Measurements from ENCODE around the gene ARHGAP25. TPM values are rescaled to one million over a fixed set of nuclear protein-coding genes. Genes with fewer than 3 reads are reported as not detected.

Gene ARHGAP25
- total and polyA plus RNA-seq, 4 experiments from 2014 or later = 37.1 to 163 (median 144) TPM

GRCh38 chr2:68833162-68833561 is 98.6 kb downstream of the ARHGAP25 start:
- peaks cover 67% of the 10 kb centered on the region for H3K4me1 ChIP-seq (ENCODE audit: insufficient read depth, low read length)
- H3K27ac Mint-ChIP-seq = peak overlapping the region in 2 of 7 donors; percentile 86 to 93
- intact Hi-C loops (cut with micrococcal nuclease) = no loop called here
- peak overlapping the region in 1 of 8 donors; percentile 72 for H3K4me3 Mint-ChIP-seq
- ChIA-PET CTCF (ENCODE audit: partially characterized antibody) (interaction anchor here (0.6 to 9.0 kb wide), 6 partner anchors 9 to 124 kb away, joined by 3 to 199 read pairs (median 3); no protein-coding TSS in a partner anchor), POLR2A (ENCODE audit: partially characterized antibody) (interaction anchor here (1.2 to 4.4 kb wide), 4 partner anchors 65 to 89 kb away, joined by 3 to 13 read pairs (median 5); no protein-coding TSS in a partner anchor)
- H3K36me3 ChIP-seq (ENCODE audit: insufficient read depth, low read length) = no peaks in the 10 kb centered on the region
- no peak for DNase-seq
- H3K27ac ChIP-seq (ENCODE audit: low read depth, low read length) = no peak overlapping the region
- no peaks in the 10 kb centered on the region for H3K9me3 Mint-ChIP-seq
- H3K9me3 ChIP-seq (ENCODE audit: control insufficient read depth in 1 of 2, low read length in 2 of 2) = no peaks in the 10 kb centered on the region
- peaks cover 0 to 9% of the 10 kb centered on the region in 2 donors for H3K36me3 Mint-ChIP-seq
- H3K4me3 ChIP-seq (ENCODE audit: low read length in 2 of 2) = no peak overlapping the region
- H3K27me3 ChIP-seq (ENCODE audit: insufficient read depth, low read length) = no peaks in the 10 kb centered on the region
- peaks cover 57 to 79% (median 68%) of the 10 kb centered on the region in 4 donors for H3K4me1 Mint-ChIP-seq
- H3K27me3 Mint-ChIP-seq = no peaks in the 10 kb centered on the region

DNA sequence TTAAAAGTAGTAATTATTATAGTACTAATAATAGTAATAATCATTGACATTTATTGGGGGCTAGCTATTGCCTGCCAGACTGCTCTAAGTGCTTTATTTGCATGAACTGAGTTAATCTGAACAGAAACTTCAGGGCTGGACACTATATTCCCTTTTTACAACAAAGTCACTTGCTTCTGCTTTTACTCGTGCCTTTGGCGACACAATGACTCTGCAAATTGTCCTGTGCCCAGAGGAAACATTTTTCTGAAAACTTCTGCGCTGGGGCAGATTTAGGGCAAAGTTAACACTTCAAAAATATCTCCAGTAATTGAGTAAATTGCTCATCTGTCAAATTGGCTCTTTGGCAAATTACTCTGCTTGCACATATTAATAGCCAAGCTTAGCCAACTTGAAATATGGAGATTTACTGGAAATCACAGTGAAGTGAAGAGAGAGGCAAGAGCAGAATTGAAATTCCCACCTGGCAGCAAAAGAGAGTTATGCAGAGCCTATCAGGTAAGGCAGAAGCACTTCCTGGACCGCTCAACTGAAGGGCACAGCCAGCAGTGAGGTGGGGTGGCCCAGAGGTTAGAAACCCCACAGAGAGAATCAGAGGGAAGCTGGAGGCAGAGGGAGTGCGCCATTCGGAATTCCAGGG is 100.2 kb downstream of the ARHGAP25 start:
- POLR2A ChIA-PET (ENCODE audit: partially characterized antibody) = interaction anchor here (0.6 to 4.2 kb wide), 7 partner anchors 69 to 368 kb away, joined by 3 to 21 read pairs (median 4); partner anchors contain the start of genes APLF and FBXO48
- Histone ChIP-seq H3K4me1 (ENCODE audit: insufficient read depth, low read length) (peaks cover 50% of the 10 kb centered on the region), H3K36me3 (ENCODE audit: insufficient read depth, low read length) (no peaks in the 10 kb centered on the region), H3K4me3 (ENCODE audit: low read length in 2 of 2) (no peak overlapping the region), H3K9me3 (ENCODE audit: control insufficient read depth in 1 of 2, low read length in 2 of 2) (no peaks in the 10 kb centered on the region), H3K27me3 (ENCODE audit: insufficient read depth, low read length) (no peaks in the 10 kb centered on the region), H3K27ac (ENCODE audit: low read depth, low read length) (no peak overlapping the region)
- DNase-seq = no peak
- Mint-ChIP-seq H3K4me1 (peaks cover 40 to 69% (median 52%) of the 10 kb centered on the region in 4 donors), H3K9me3 (no peaks in the 10 kb centered on the region), H3K4me3 (no peak overlapping the region), H3K27me3 (no peaks in the 10 kb centered on the region), H3K27ac (no peak overlapping the region), H3K36me3 (no peaks in the 10 kb centered on the region)
- CTCF ChIA-PET (ENCODE audit: partially characterized antibody) = interaction anchor here (0.7 to 9.0 kb wide), 16 partner anchors 10 to 371 kb away, joined by 3 to 199 read pairs (median 7); no protein-coding TSS in a partner anchor
- intact Hi-C loops (cut with micrococcal nuclease) = no loop called here

GRCh38 chr2:68835621-68836020 is 101.0 kb downstream of the ARHGAP25 start:
- H3K36me3 ChIP-seq (ENCODE audit: insufficient read depth, low read length) = no peaks in the 10 kb centered on the region
- POLR2A ChIA-PET (ENCODE audit: partially characterized antibody) = interaction anchor here (0.6 to 4.2 kb wide), 8 partner anchors 69 to 369 kb away, joined by 3 to 21 read pairs (median 4); partner anchors contain the start of genes APLF and FBXO48
- no peaks in the 10 kb centered on the region for H3K9me3 ChIP-seq (ENCODE audit: control insufficient read depth in 1 of 2, low read length in 2 of 2)
- H3K27me3 Mint-ChIP-seq = no peaks in the 10 kb centered on the region
- H3K4me3 ChIP-seq (ENCODE audit: low read length in 2 of 2) = no peak overlapping the region
- no peaks in the 10 kb centered on the region for H3K36me3 Mint-ChIP-seq
- peak overlapping the region in 1 of 7 donors; percentile 4 for H3K27ac Mint-ChIP-seq
- H3K4me3 Mint-ChIP-seq = no peak overlapping the region
- peaks cover 43% of the 10 kb centered on the region for H3K4me1 ChIP-seq (ENCODE audit: insufficient read depth, low read length)
- H3K9me3 Mint-ChIP-seq = no peaks in the 10 kb centered on the region
- H3K27ac ChIP-seq (ENCODE audit: low read depth, low read length) = no peak overlapping the region
- peaks cover 33 to 61% (median 46%) of the 10 kb centered on the region in 4 donors for H3K4me1 Mint-ChIP-seq
- CTCF ChIA-PET (ENCODE audit: partially characterized antibody) = interaction anchor here (0.9 to 9.0 kb wide), 24 partner anchors 9 to 372 kb away, joined by 3 to 199 read pairs (median 7); partner anchors contain the start of gene ARHGAP25
- intact Hi-C loops (cut with micrococcal nuclease) = no loop called here
- no peak for DNase-seq
- H3K27me3 ChIP-seq (ENCODE audit: insufficient read depth, low read length) = no peaks in the 10 kb centered on the region

DNA sequence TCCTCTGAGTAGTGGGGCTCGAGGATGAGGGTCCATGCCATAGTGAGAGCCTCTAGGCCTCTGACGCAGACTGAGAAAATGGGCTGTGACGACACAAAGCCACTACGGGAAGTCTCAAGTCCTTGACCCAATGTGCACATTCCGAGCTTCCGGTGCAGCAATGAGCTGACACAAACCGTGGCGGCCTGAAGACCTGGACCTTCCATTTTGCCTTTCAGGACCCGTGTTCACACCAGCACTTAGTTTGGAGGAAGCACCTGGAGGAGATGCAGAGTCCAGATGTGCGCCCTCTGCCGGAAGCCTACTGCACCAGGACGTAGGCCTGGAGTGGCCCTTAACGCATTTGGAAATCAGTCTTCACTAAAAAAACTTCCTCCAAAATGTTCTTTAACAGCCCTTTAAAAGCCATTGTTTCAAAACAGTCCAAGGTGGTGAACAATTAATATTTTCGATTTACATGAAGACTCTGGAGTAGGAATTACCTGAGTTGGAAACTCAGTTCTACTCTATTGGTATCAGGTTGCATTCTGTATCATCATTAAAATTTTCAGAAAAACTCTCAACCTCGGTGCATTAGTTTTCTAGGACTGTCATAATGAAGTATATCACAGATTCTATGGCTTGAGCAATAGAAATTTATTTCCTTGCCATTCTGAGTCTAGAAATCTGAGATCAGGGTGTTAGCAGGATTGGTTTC is 102.7 kb downstream of the ARHGAP25 start:
- H3K9me3 Mint-ChIP-seq = no peaks in the 10 kb centered on the region
- H3K4me3 Mint-ChIP-seq = peak overlapping the region in 2 of 8 donors; percentile 24 to 38
- H3K36me3 Mint-ChIP-seq = no peaks in the 10 kb centered on the region
- intact Hi-C loops (cut with micrococcal nuclease) = loop anchor here (1.0 kb wide), 3 partner anchors 86 to 374 kb away; no protein-coding TSS in a partner anchor
- no peaks in the 10 kb centered on the region for H3K27me3 Mint-ChIP-seq
- Histone ChIP-seq H3K36me3 (ENCODE audit: insufficient read depth, low read length) (no peaks in the 10 kb centered on the region), H3K27me3 (ENCODE audit: insufficient read depth, low read length) (no peaks in the 10 kb centered on the region), H3K27ac (ENCODE audit: low read depth, low read length) (no peak overlapping the region), H3K4me3 (ENCODE audit: low read length in 2 of 2) (no peak overlapping the region), H3K4me1 (ENCODE audit: insufficient read depth, low read length) (peaks cover 26% of the 10 kb centered on the region), H3K9me3 (ENCODE audit: control insufficient read depth in 1 of 2, low read length in 2 of 2) (no peaks in the 10 kb centered on the region)
- peak overlapping the region in 3 of 7 donors; percentile 47 to 66 (median 60) for H3K27ac Mint-ChIP-seq
- ChIA-PET CTCF (ENCODE audit: partially characterized antibody) (interaction anchor here (0.8 to 9.0 kb wide), 36 partner anchors 8 to 374 kb away, joined by 3 to 199 read pairs (median 6); partner anchors contain the start of gene ARHGAP25), POLR2A (ENCODE audit: partially characterized antibody) (interaction anchor here (0.5 to 4.2 kb wide), 7 partner anchors 25 to 100 kb away, joined by 3 to 21 read pairs (median 5); no protein-coding TSS in a partner anchor)
- peaks cover 19 to 44% (median 31%) of the 10 kb centered on the region in 4 donors for H3K4me1 Mint-ChIP-seq
- peak; percentile 50 to 62 (median 54) for DNase-seq

DNA sequence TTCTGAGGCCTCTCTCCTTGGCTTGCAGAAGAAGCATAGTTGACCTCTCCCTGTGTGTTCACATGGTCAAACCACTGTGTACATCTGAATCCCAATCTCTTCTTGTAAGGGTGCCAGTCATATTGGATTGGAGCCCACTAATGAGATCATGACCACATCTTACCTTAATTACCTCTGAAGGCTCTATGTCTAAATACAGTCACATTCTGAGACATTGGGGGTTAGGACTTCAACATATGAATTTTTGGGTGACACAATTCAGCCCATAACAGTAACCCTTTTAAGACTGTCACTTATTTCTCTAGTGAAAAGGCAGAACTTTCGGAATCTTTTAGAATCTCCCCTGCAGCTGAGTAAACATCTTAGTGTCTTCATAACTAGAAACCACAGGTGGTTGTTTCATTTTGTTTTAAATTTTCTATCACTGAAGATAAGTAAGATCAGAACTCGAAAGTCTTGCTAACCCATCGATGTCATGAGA is 103.3 kb downstream of the ARHGAP25 start:
- Histone ChIP-seq H3K36me3 (ENCODE audit: insufficient read depth, low read length) (no peaks in the 10 kb centered on the region), H3K4me1 (ENCODE audit: insufficient read depth, low read length) (peaks cover 20% of the 10 kb centered on the region), H3K4me3 (ENCODE audit: low read length in 2 of 2) (no peak overlapping the region), H3K27ac (ENCODE audit: low read depth, low read length) (no peak overlapping the region), H3K9me3 (ENCODE audit: control insufficient read depth in 1 of 2, low read length in 2 of 2) (no peaks in the 10 kb centered on the region), H3K27me3 (ENCODE audit: insufficient read depth, low read length) (no peaks in the 10 kb centered on the region)
- H3K4me1 Mint-ChIP-seq = peaks cover 13 to 38% (median 25%) of the 10 kb centered on the region in 4 donors
- no peaks in the 10 kb centered on the region for H3K27me3 Mint-ChIP-seq
- no peaks in the 10 kb centered on the region for H3K36me3 Mint-ChIP-seq
- no peak for DNase-seq
- H3K27ac Mint-ChIP-seq = peak overlapping the region in 1 of 7 donors; percentile 47
- intact Hi-C loops (cut with micrococcal nuclease) = loop anchor here (1.0 kb wide), 3 partner anchors 87 to 375 kb away; no protein-coding TSS in a partner anchor
- ChIA-PET CTCF (ENCODE audit: partially characterized antibody) (interaction anchor here (0.7 to 9.0 kb wide), 29 partner anchors 8 to 374 kb away, joined by 3 to 199 read pairs (median 6); no protein-coding TSS in a partner anchor), POLR2A (ENCODE audit: partially characterized antibody) (interaction anchor here (0.5 to 2.2 kb wide), 3 partner anchors 24 to 72 kb away, joined by 3 to 5 read pairs (median 4); no protein-coding TSS in a partner anchor)
- H3K4me3 Mint-ChIP-seq = peak overlapping the region in 1 of 8 donors; percentile 19
- H3K9me3 Mint-ChIP-seq = no peaks in the 10 kb centered on the region

DNA sequence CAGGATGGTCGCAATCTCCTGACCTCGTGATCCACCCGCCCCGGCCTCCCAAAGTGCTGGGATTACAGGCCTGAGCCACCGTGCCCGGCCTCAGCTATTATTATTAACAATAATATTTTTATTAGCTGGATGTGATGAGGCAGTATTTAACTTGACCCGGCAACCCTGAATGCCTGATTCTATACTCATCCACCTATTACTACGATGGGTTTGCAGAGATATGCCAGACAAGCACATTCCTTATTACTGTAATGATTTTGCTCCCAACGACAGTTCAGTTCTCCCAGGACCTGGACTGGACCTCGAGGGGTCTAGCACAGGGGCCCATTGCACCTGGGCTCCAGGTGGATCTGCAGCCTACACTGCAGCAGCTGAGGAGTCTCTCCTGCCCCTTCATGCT is 104.0 kb downstream of the ARHGAP25 start:
- no peak overlapping the region for H3K4me3 Mint-ChIP-seq

More for the DNA sequence above, 104.0 kb downstream of the ARHGAP25 start:
- H3K9me3 ChIP-seq (ENCODE audit: control insufficient read depth in 1 of 2, low read length in 2 of 2) = no peaks in the 10 kb centered on the region
- no peak for DNase-seq
- ChIA-PET POLR2A (ENCODE audit: partially characterized antibody) (interaction anchor here (0.6 to 2.2 kb wide), 6 partner anchors 69 to 371 kb away, joined by 3 to 6 read pairs (median 4); partner anchors contain the start of gene APLF), CTCF (ENCODE audit: partially characterized antibody) (interaction anchor here (0.7 to 9.0 kb wide), 38 partner anchors 9 to 375 kb away, joined by 3 to 199 read pairs (median 5); no protein-coding TSS in a partner anchor)
- Mint-ChIP-seq H3K9me3 (no peaks in the 10 kb centered on the region), H3K27ac (no peak overlapping the region), H3K27me3 (no peaks in the 10 kb centered on the region), H3K4me1 (peaks cover 11 to 33% (median 22%) of the 10 kb centered on the region in 4 donors), H3K36me3 (no peaks in the 10 kb centered on the region)
- H3K27ac ChIP-seq (ENCODE audit: low read depth, low read length) = no peak overlapping the region
- no peak overlapping the region for H3K4me3 ChIP-seq (ENCODE audit: low read length in 2 of 2)
- no peaks in the 10 kb centered on the region for H3K36me3 ChIP-seq (ENCODE audit: insufficient read depth, low read length)
- intact Hi-C loops (cut with micrococcal nuclease) = loop anchor here (1.0 kb wide), 2 partner anchors 70 to 87 kb away; no protein-coding TSS in a partner anchor
- H3K4me1 ChIP-seq (ENCODE audit: insufficient read depth, low read length) = peaks cover 16% of the 10 kb centered on the region
- no peaks in the 10 kb centered on the region for H3K27me3 ChIP-seq (ENCODE audit: insufficient read depth, low read length)

Measured in CD4-positive, alpha-beta memory T cell (primary cell).